Measurements from ENCODE around the gene FAM20C.

Gene FAM20C

GRCh38 chr7:265998-266850 lies 73.9 kb downstream of the FAM20C start:
- in situ Hi-C loops (cut with MboI; ENCODE audit: low sequenced_read_pairs) = no loop called here

- in situ Hi-C loops (cut with MboI; ENCODE audit: low sequenced_read_pairs) = no loop called here
Measured at GRCh38 chr7:266851-267840, 74.8 kb downstream of the FAM20C start.

GRCh38 chr7:268991-269390 lies 76.6 kb downstream of the FAM20C start:
- in situ Hi-C loops (cut with MboI; ENCODE audit: low sequenced_read_pairs) = no loop called here

- in situ Hi-C loops (cut with MboI; ENCODE audit: low sequenced_read_pairs) = no loop called here
Measured at GRCh38 chr7:269721-270120, 77.3 kb downstream of the FAM20C start.

- in situ Hi-C loops (cut with MboI; ENCODE audit: low sequenced_read_pairs) = no loop called here
Measured at GRCh38 chr7:270351-270983, 78.1 kb downstream of the FAM20C start.

GRCh38 chr7:271266-272107 lies 79.1 kb downstream of the FAM20C start:
- in situ Hi-C loops (cut with MboI; ENCODE audit: low sequenced_read_pairs) = no loop called here

GRCh38 chr7:272108-272615 lies 79.8 kb downstream of the FAM20C start:
- in situ Hi-C loops (cut with MboI; ENCODE audit: low sequenced_read_pairs) = no loop called here

GRCh38 chr7:272631-273030 lies 80.3 kb downstream of the FAM20C start:
- in situ Hi-C loops (cut with MboI; ENCODE audit: low sequenced_read_pairs) = no loop called here

GRCh38 chr7:273327-273726 lies 81.0 kb downstream of the FAM20C start:
- in situ Hi-C loops (cut with MboI; ENCODE audit: low sequenced_read_pairs) = no loop called here

GRCh38 chr7:274266-274665 lies 81.9 kb downstream of the FAM20C start:
- in situ Hi-C loops (cut with MboI; ENCODE audit: low sequenced_read_pairs) = no loop called here

GRCh38 chr7:276230-276835 lies 84.0 kb downstream of the FAM20C start:
- in situ Hi-C loops (cut with MboI; ENCODE audit: low sequenced_read_pairs) = no loop called here

- in situ Hi-C loops (cut with MboI; ENCODE audit: low sequenced_read_pairs) = no loop called here
Measured at GRCh38 chr7:277228-277627, 84.9 kb downstream of the FAM20C start.

GRCh38 chr7:278081-278480 lies 85.7 kb downstream of the FAM20C start:
- in situ Hi-C loops (cut with MboI; ENCODE audit: low sequenced_read_pairs) = no loop called here

GRCh38 chr7:279821-280220 lies 87.5 kb downstream of the FAM20C start:
- in situ Hi-C loops (cut with MboI; ENCODE audit: low sequenced_read_pairs) = no loop called here

GRCh38 chr7:280461-280860 lies 88.1 kb downstream of the FAM20C start:
- in situ Hi-C loops (cut with MboI; ENCODE audit: low sequenced_read_pairs) = no loop called here

GRCh38 chr7:281637-282036 lies 89.3 kb downstream of the FAM20C start:
- in situ Hi-C loops (cut with MboI; ENCODE audit: low sequenced_read_pairs) = no loop called here

- in situ Hi-C loops (cut with MboI; ENCODE audit: low sequenced_read_pairs) = no loop called here
Measured at GRCh38 chr7:282621-283020, 90.2 kb downstream of the FAM20C start.

GRCh38 chr7:284762-285722 lies 92.7 kb downstream of the FAM20C start:
- in situ Hi-C loops (cut with MboI; ENCODE audit: low sequenced_read_pairs) = no loop called here

- in situ Hi-C loops (cut with MboI; ENCODE audit: low sequenced_read_pairs) = no loop called here
Measured at GRCh38 chr7:285731-286130, 93.4 kb downstream of the FAM20C start.

All from hTERT RPE-1 (cell line).